HCT116 (cell line): ENCODE results near the gene TAP1. TPM values are rescaled to one million over a fixed set of nuclear protein-coding genes. Genes with fewer than 3 reads are reported as not detected.

Experiments
- ATAC-seq: fragments of 200-7000 bp; cut with Tn5 transposase; 2 replicates; pipeline ENCODE4 v1.9.1; 2020; ENCODE audit warnings: mild to moderate bottlenecking, moderate library complexity
- BruUV-seq: library from RNA; stranded (reverse); fragments of 400-500 nt; replicated peaks from 2 replicates; lab custom pipeline; 2021; lab: Mats Ljungman, UMichigan
- CTCF ChIA-PET: fragments of 300-600 bp; sonication (Branson Sonifier 250); formaldehyde crosslinking; loops from one replicate; lab custom pipeline; 2021; ENCODE audit warnings: antibody characterized with exemption; lab: Charles Lee
- POLR2A ChIA-PET: fragments of 300-600, 350-600 bp; sonication (Branson Sonifier 250); formaldehyde crosslinking; loops from one replicate; lab custom pipeline; 2021; ENCODE audit warnings: antibody characterized with exemption; lab: Charles Lee
- RAD21 ChIA-PET, 2 experiments: fragments of 300-600 bp; sonication (Branson Sonifier 250); formaldehyde crosslinking; loops; one replicate each; lab custom pipeline; 2023; ENCODE audit warnings: low total read pairs in 2 of 2; ENCODE audit not compliant: uncharacterized antibody in 2 of 2, unreplicated experiment in 2 of 2, low non-redundant PET in 1 of 2; lab: Charles Lee
- DNase-seq: peaks from one replicate; pipeline ENCODE4 v3.0.0-alpha.2; 2010; ENCODE audit warnings: low read depth, low spot score
- H2AFZ ChIP-seq: fragments of 200-600 bp; shearing (Covaris generic), sonication (generic); 2 replicates; pipeline ENCODE4 v1.6.1; 2017; ENCODE audit warnings: low read depth, mixed run types, mixed read lengths, antibody characterized with exemption, low read length; ENCODE audit not compliant: poor library complexity, severe bottlenecking
- H3K27ac ChIP-seq: 2 replicates; pipeline ENCODE4 v1.5.1; 2012; ENCODE audit warnings: low read depth, low read length
- H3K27me3 ChIP-seq: fragments of 200-600 bp; sonication (generic); 2 replicates; pipeline ENCODE4 v1.6.1; 2016; ENCODE audit warnings: mixed run types, low read length, mixed read lengths; ENCODE audit not compliant: insufficient read depth
- H3K36me3 ChIP-seq, 2 experiments: fragments of 200-500 bp in 1 of 2; fragments of 200-600 bp in 1 of 2; sonication (Bioruptor generic) in 1 of 2; sonication (generic) in 1 of 2; 2 replicates each; pipeline versions ENCODE4 v1.5.1 to v1.6.1; 2014 to 2016; ENCODE audit warnings: low read length in 2 of 2, inconsistent platforms in 1 of 2, mixed read lengths in 1 of 2, mixed run types in 1 of 2; ENCODE audit not compliant: insufficient read depth in 2 of 2, control insufficient read depth in 1 of 2
- H3K4me1 ChIP-seq, 2 experiments: fragments of 200-600 bp in 1 of 2; sonication (generic) in 1 of 2; 2 replicates each; pipeline versions ENCODE4 v1.5.1 to v1.6.1; 2012 to 2017; ENCODE audit warnings: low read length in 2 of 2, inconsistent platforms in 1 of 2, mild to moderate bottlenecking in 1 of 2, mixed read lengths in 1 of 2, mixed run types in 1 of 2, moderate library complexity in 1 of 2; ENCODE audit not compliant: insufficient read depth in 2 of 2, control insufficient read depth in 1 of 2
- H3K4me2 ChIP-seq: fragments of 200-600 bp; sonication (generic); 2 replicates; pipeline ENCODE4 v1.6.1; 2017; ENCODE audit warnings: mixed run types, low read length, mixed read lengths
- H3K4me3 ChIP-seq, 2 experiments: fragments of 200-600 bp in 1 of 2; sonication (generic) in 1 of 2; replicated peaks in 1 of 2; 2 replicates each; pipeline ENCODE4 v1.5.1; 2011 to 2016; ENCODE audit warnings: low read length in 2 of 2, control low read depth in 1 of 2, low read depth in 1 of 2, mild to moderate bottlenecking in 1 of 2, mixed read lengths in 1 of 2, mixed run types in 1 of 2
- H3K79me2 ChIP-seq: fragments of 200-600 bp; sonication (generic); 2 replicates; pipeline ENCODE4 v1.6.1; 2017; ENCODE audit warnings: mild to moderate bottlenecking, mixed run types, low read length, moderate library complexity, mixed read lengths; ENCODE audit not compliant: insufficient read depth
- H3K9ac ChIP-seq: fragments of 200-600 bp; sonication (generic); 2 replicates; pipeline ENCODE4 v1.6.1; 2016; ENCODE audit warnings: low read length, mixed read lengths
- H3K9me2 ChIP-seq: fragments of 200-600 bp; sonication (generic), shearing (Covaris generic); 2 replicates; pipeline ENCODE4 v1.6.1; 2017; ENCODE audit warnings: mixed run types, mild to moderate bottlenecking, moderate library complexity; ENCODE audit not compliant: insufficient read depth
- H3K9me3 ChIP-seq, 2 experiments: fragments of 200-500 bp in 1 of 2; fragments of 200-600 bp in 1 of 2; sonication (Bioruptor generic) in 1 of 2; sonication (generic) in 1 of 2; 2 replicates each; pipeline ENCODE4 v1.6.1; 2014 to 2017; ENCODE audit warnings: low read length in 2 of 2, mixed read lengths in 2 of 2, inconsistent platforms in 1 of 2, low read depth in 1 of 2, mild to moderate bottlenecking in 1 of 2, mixed run types in 1 of 2, moderate library complexity in 1 of 2; ENCODE audit not compliant: control insufficient read depth in 1 of 2, insufficient read depth in 1 of 2
- H4K20me1 ChIP-seq: fragments of 200-600 bp; sonication (generic), shearing (Covaris generic); 2 replicates; pipeline ENCODE4 v1.6.1; 2017; ENCODE audit warnings: mixed run types, mild to moderate bottlenecking, moderate library complexity; ENCODE audit not compliant: insufficient read depth
- CEBPB ChIP-seq: IDR thresholded peaks from 2 replicates; pipeline ENCODE4 v1.6.1; 2012; ENCODE audit warnings: low read depth
- EGR1 ChIP-seq: IDR thresholded peaks from 2 replicates; pipeline ENCODE4 v1.6.1; 2012; ENCODE audit warnings: low read depth
- ELF1 ChIP-seq: IDR thresholded peaks from 2 replicates; pipeline ENCODE4 v1.6.1; 2012; ENCODE audit warnings: low read depth, borderline replicate concordance
- POLR2A ChIP-seq: IDR thresholded peaks from 2 replicates; pipeline ENCODE4 v1.7.0; 2011; ENCODE audit warnings: borderline replicate concordance; ENCODE audit not compliant: insufficient read depth, insufficient read length; ENCODE audit errors: extremely low read depth
- SIN3A ChIP-seq: IDR thresholded peaks from 2 replicates; pipeline ENCODE4 v1.6.1; 2012; ENCODE audit warnings: low read depth
- SRF ChIP-seq: IDR thresholded peaks from 2 replicates; pipeline ENCODE4 v1.6.1; 2012; ENCODE audit warnings: low read depth
- TCF7L2 ChIP-seq: IDR thresholded peaks from 2 replicates; pipeline ENCODE4 v1.7.0; 2011; ENCODE audit warnings: borderline replicate concordance, inconsistent platforms; ENCODE audit not compliant: insufficient read depth, insufficient read length; ENCODE audit errors: extremely low read depth
- ZBTB33 ChIP-seq: IDR thresholded peaks from 2 replicates; pipeline ENCODE4 v1.6.1; 2011; ENCODE audit warnings: mild to moderate bottlenecking, low read length, moderate library complexity; ENCODE audit not compliant: insufficient replicate concordance; ENCODE audit errors: extremely low read depth
- ZNF274 ChIP-seq: fragments of 200-500 bp; sonication (Bioruptor generic); IDR thresholded peaks from 2 replicates; pipeline ENCODE4 v1.6.1; 2014; ENCODE audit warnings: mild to moderate bottlenecking, low read depth, low read length, inconsistent platforms
- intact Hi-C: fragments of 100-400 bp; cut with micrococcal nuclease; formaldehyde crosslinking; loops from 2 replicates; pipeline ENCODE4 v1.10.0; 2022
- total RNA-seq: library from RNA; stranded (reverse); gene quantifications from one replicate; pipeline ENCODE4 v1.2.1, GENCODE V29; 2021; ENCODE audit not compliant: unreplicated experiment
- TF ChIP-seq, protein P1 (sequence below): IDR thresholded peaks from 2 replicates; pipeline ENCODE4 v1.6.1; 2012; ENCODE audit warnings: low read depth

TAP1 gene
- total RNA-seq, 1 experiment from 2014 or later = 32.2 TPM

GRCh38 chr6:32853541-32854375 is at the start of gene TAP1, which contains the start of gene PSMB9 (continued):
- TF ChIP-seq ZBTB33 (no peak), SIN3A (peak; percentile 84; the same call in 1 of the 2 replicates), ZNF274 (no peak)

DNA sequence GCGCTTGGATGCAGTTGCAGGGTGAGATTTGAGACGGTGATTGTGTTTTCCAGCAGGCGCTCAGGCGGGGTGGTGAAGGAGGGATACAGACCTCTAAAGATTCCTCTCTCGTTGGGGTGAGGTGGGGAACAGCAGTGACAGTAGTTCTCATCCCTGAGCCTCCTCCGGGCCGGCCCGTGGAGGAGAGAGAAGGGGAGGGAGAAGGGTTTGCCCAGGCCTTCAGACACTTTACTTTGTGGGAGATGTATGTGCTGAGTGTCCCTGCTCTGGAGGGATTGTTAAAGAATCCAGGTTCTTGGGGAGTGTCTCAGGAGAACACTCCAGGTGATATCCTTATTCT is 41.5 kb upstream of the TAP1 start:
- H3K9me2 ChIP-seq = no peaks in the 10 kb centered on the region
- no peak for TF ChIP-seq POLR2A
- no peak for TF ChIP-seq EGR1
- no peak for TF ChIP-seq CEBPB
- no peak for TF ChIP-seq TCF7L2
- TF ChIP-seq SRF = no peak
- no peak for TF ChIP-seq ELF1
- TF ChIP-seq, protein P1, sequence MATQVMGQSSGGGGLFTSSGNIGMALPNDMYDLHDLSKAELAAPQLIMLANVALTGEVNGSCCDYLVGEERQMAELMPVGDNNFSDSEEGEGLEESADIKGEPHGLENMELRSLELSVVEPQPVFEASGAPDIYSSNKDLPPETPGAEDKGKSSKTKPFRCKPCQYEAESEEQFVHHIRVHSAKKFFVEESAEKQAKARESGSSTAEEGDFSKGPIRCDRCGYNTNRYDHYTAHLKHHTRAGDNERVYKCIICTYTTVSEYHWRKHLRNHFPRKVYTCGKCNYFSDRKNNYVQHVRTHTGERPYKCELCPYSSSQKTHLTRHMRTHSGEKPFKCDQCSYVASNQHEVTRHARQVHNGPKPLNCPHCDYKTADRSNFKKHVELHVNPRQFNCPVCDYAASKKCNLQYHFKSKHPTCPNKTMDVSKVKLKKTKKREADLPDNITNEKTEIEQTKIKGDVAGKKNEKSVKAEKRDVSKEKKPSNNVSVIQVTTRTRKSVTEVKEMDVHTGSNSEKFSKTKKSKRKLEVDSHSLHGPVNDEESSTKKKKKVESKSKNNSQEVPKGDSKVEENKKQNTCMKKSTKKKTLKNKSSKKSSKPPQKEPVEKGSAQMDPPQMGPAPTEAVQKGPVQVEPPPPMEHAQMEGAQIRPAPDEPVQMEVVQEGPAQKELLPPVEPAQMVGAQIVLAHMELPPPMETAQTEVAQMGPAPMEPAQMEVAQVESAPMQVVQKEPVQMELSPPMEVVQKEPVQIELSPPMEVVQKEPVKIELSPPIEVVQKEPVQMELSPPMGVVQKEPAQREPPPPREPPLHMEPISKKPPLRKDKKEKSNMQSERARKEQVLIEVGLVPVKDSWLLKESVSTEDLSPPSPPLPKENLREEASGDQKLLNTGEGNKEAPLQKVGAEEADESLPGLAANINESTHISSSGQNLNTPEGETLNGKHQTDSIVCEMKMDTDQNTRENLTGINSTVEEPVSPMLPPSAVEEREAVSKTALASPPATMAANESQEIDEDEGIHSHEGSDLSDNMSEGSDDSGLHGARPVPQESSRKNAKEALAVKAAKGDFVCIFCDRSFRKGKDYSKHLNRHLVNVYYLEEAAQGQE = no peak
- no peak for TF ChIP-seq ZBTB33
- TF ChIP-seq, all 23 proteins: peak for 0
- TSS peak; percentile 57 for BruUV-seq
- H3K9ac ChIP-seq = peak overlapping the region; percentile 67
- ChIA-PET POLR2A (interaction anchor here (0.5 to 2.3 kb wide), 5 partner anchors 10 to 438 kb away, joined by 3 to 30 read pairs (median 4); no protein-coding TSS in a partner anchor), CTCF (interaction anchor here (0.8 to 3.0 kb wide), 7 partner anchors 9 to 89 kb away, joined by 3 to 18 read pairs (median 5); partner anchors contain the start of genes HLA-DMA and TAP2), RAD21 (interaction anchor here in 1 of 2 experiments (0.7 to 1.2 kb wide), 2 partner anchors 77 to 90 kb away, joined by 3 to 4 read pairs; no protein-coding TSS in a partner anchor)
- H3K36me3 ChIP-seq = no peaks in the 10 kb centered on the region
- H3K4me1 ChIP-seq = peaks cover 4 to 16% of the 10 kb centered on the region in 2 experiments; a peak in 3 of 4 replicates
- H3K4me3 ChIP-seq = peak overlapping the region; percentile 71 to 72
- peak overlapping the region; percentile 19 for H2AFZ ChIP-seq
- H3K27ac ChIP-seq = peak overlapping the region; percentile 72
- H3K79me2 ChIP-seq = no peaks in the 10 kb centered on the region
- H4K20me1 ChIP-seq = no peaks in the 10 kb centered on the region
- peak; percentile 38 for ATAC-seq
- intact Hi-C loops = no loop called here
- no peaks in the 10 kb centered on the region for H3K9me3 ChIP-seq
- H3K27me3 ChIP-seq = no peaks in the 10 kb centered on the region
- peak overlapping the region; percentile 96 for H3K4me2 ChIP-seq
- DNase-seq = no peak
